GM12878 (cell line): ENCODE results near the gene STK39. TPM values are rescaled to one million over a fixed set of nuclear protein-coding genes. Genes with fewer than 3 reads are reported as not detected.

Experiments
- ATAC-seq: fragments of 200-7000 bp; cut with Tn5 transposase; 3 replicates; pipeline ENCODE4 v1.9.1; 2020; ENCODE audit warnings: mild to moderate bottlenecking, moderate library complexity
- BruUV-seq: library from RNA; stranded (reverse); fragments of 400-500 nt; replicated peaks from 2 replicates; lab custom pipeline; 2021; lab: Mats Ljungman, UMichigan
- CTCF ChIA-PET: fragments of 300-600 bp; sonication (Branson Sonifier 250); formaldehyde crosslinking; extraction: SDS; loops from one replicate; lab custom pipeline; 2021; ENCODE audit warnings: inconsistent platforms; lab: Yijun Ruan, JAX
- POLR2A ChIA-PET: fragments of 350-600 bp; formaldehyde crosslinking; extraction: SDS; loops from one replicate; lab custom pipeline; 2021; ENCODE audit warnings: inconsistent platforms; lab: Charles Lee
- RAD21 ChIA-PET: fragments of 300-600 bp; sonication (Branson Sonifier 250); formaldehyde crosslinking; loops from one replicate; lab custom pipeline; 2023; ENCODE audit warnings: antibody characterized with exemption; ENCODE audit not compliant: unreplicated experiment; lab: Charles Lee
- SMC1A ChIA-PET: fragments of 300-600 bp; sonication (Branson Sonifier 250); formaldehyde crosslinking; loops from one replicate; lab custom pipeline; 2023; ENCODE audit not compliant: unreplicated experiment, uncharacterized antibody; lab: Charles Lee
- DNase-seq: peaks from one replicate; pipeline ENCODE4 v3.0.0-alpha.2; 2011; ENCODE audit warnings: low read depth, low spot score
- FAIRE-seq: peaks from 3 replicates; lab custom pipeline; 2011; peaks lifted over from hg19 to GRCh38; lab: Jason Lieb, UNC
- H2AFZ ChIP-seq: 2 replicates; pipeline ENCODE4 v1.6.0; 2011; ENCODE audit warnings: low read depth, low read length, control low read depth; ENCODE audit not compliant: control insufficient read depth
- H3K27ac ChIP-seq: 2 replicates; pipeline ENCODE4 v1.5.1; 2011; ENCODE audit warnings: control low read depth; ENCODE audit not compliant: control insufficient read depth, insufficient read depth
- H3K27me3 ChIP-seq, 2 experiments: replicated peaks in 1 of 2; 2 replicates each; pipeline versions ENCODE4 v1.6.0 to v1.6.1; 2011; ENCODE audit warnings: low read length in 1 of 2; ENCODE audit not compliant: control insufficient read depth in 2 of 2, insufficient read depth in 2 of 2
- H3K36me3 ChIP-seq, 2 experiments: 2 replicates each; pipeline ENCODE4 v1.5.1; 2011; ENCODE audit warnings: low read length in 1 of 2; ENCODE audit not compliant: control insufficient read depth in 2 of 2, insufficient read depth in 2 of 2
- H3K4me1 ChIP-seq: 2 replicates; pipeline ENCODE4 v1.6.1; 2011; ENCODE audit warnings: mild to moderate bottlenecking, low read length, moderate library complexity, mixed read lengths; ENCODE audit not compliant: control insufficient read depth, insufficient read depth
- H3K4me2 ChIP-seq: 2 replicates; pipeline ENCODE4 v1.6.0; 2011; ENCODE audit warnings: control low read depth; ENCODE audit not compliant: control insufficient read depth, insufficient read depth
- H3K4me3 ChIP-seq: fragments of 200-600 bp; sonication (generic); 2 replicates; pipeline ENCODE4 v1.5.1; 2016
- H3K79me2 ChIP-seq: 2 replicates; pipeline ENCODE4 v1.6.0; 2011; ENCODE audit warnings: low read length; ENCODE audit not compliant: control insufficient read depth, insufficient read depth
- H3K9ac ChIP-seq: 2 replicates; pipeline ENCODE4 v1.8.0; 2011; ENCODE audit warnings: low read length, control low read depth, mixed read lengths; ENCODE audit not compliant: control insufficient read depth, insufficient read depth
- H3K9me3 ChIP-seq: replicated peaks from 3 replicates; pipeline ENCODE4 v1.5.1; 2011; ENCODE audit warnings: mild to moderate bottlenecking, low read length; ENCODE audit not compliant: control insufficient read depth, insufficient read depth
- H4K20me1 ChIP-seq: 2 replicates; pipeline ENCODE4 v1.6.0; 2011; ENCODE audit not compliant: control insufficient read depth, insufficient read depth
- BACH1 ChIP-seq: fragments of 450-650 bp; IDR thresholded peaks from 2 replicates; pipeline ENCODE4 v1.6.1; 2017; ENCODE audit warnings: mild to moderate bottlenecking, borderline replicate concordance
- CBFB ChIP-seq: IDR thresholded peaks from 2 replicates; pipeline ENCODE4 v1.6.1; 2016; ENCODE audit warnings: antibody characterized with exemption, low read depth
- CREM ChIP-seq: IDR thresholded peaks from 2 replicates; pipeline ENCODE4 v1.6.1; 2014; ENCODE audit warnings: antibody characterized with exemption, low read depth
- CUX1 ChIP-seq: IDR thresholded peaks from 2 replicates; pipeline ENCODE4 v1.6.1; 2012; ENCODE audit warnings: improper control_type of control experiment, low read depth, low read length; ENCODE audit not compliant: insufficient replicate concordance
- HDGF ChIP-seq: fragments of 450-650 bp; IDR thresholded peaks from 2 replicates; pipeline ENCODE4 v1.6.1; 2016; ENCODE audit warnings: antibody characterized with exemption
- POU2F2 ChIP-seq: IDR thresholded peaks from 3 replicates; pipeline ENCODE4 v1.6.1; 2011; ENCODE audit warnings: low read depth, mild to moderate bottlenecking, low read length, borderline replicate concordance
- WGBS: methylation state at CpG from one replicate; pipeline ENCODE4 v1.1.6; 2016; ENCODE audit warnings: low lambda C conversion rate; ENCODE audit not compliant: insufficient replicate concordance, insufficient coverage; ENCODE audit errors: missing lambda C conversion rate; 5-methylcytosine and 5-hydroxymethylcytosine counted together
- in situ Hi-C: fragments of 300-500 bp; cut with MboI; formaldehyde crosslinking; loops from 9 replicates; pipeline ENCODE4 v1.14.3; 2018; ENCODE audit warnings: mixed read lengths
- intact Hi-C: fragments of 100-400 bp; cut with micrococcal nuclease; formaldehyde crosslinking; loops from one replicate; pipeline ENCODE4 v1.14.2; 2022; ENCODE audit not compliant: unreplicated experiment
- polyA plus RNA-seq, 11 experiments: library from polyadenylated mRNA; depleted of rRNA in 4 of 11; unstranded in 6 of 11; stranded (reverse) in 5 of 11; fragments of >200 nt; fragmentation: Nextera tagmentation in 4 of 11; fragmentation: Illumina TruSeq in 1 of 11; extraction: Ambion mirVana in 4 of 11; extraction: Trizol in 1 of 11; gene quantifications; 1 replicate in 1 of 11; 2 replicates in 10 of 11; pipeline versions ENCODE4 v1.2.1 to v1.2.3, GENCODE V29; 2011 to 2016; ENCODE audit warnings: inconsistent platforms in 2 of 11, missing spikeins in 2 of 11, low read depth in 1 of 11
- total RNA-seq, 4 experiments: library from RNA; depleted of rRNA in 3 of 4; stranded (reverse); fragments of >200 nt in 3 of 4; fragmentation: Illumina TruSeq in 1 of 4; extraction: Trizol in 1 of 4; gene quantifications; 2 replicates each; pipeline versions ENCODE4 v1.2.1 to v1.2.3, GENCODE V29; 2013 to 2021

STK39 gene
- total and polyA plus RNA-seq, 10 of the 15 experiments (the other 5 are each of a cell fraction or from before 2014, with no cell fraction given), result 0.03 to 0.21 (median 0.07) TPM; not detected in 5

- in situ Hi-C loops (no loop called here), intact Hi-C loops (no loop called here)
- no peaks in the 10 kb centered on the region for H3K36me3 ChIP-seq
- no peaks in the 10 kb centered on the region for H4K20me1 ChIP-seq
- no peak overlapping the region for H3K9ac ChIP-seq
- H2AFZ ChIP-seq, result no peak overlapping the region
- RAD21 ChIA-PET, result no interaction called here
- ATAC-seq, result no peak
- SMC1A ChIA-PET, result no interaction called here
- no peak for TF ChIP-seq POU2F2
- no peak for TF ChIP-seq HDGF
- TF ChIP-seq CREM, result no peak
- no peak for TF ChIP-seq CBFB
- TF ChIP-seq BACH1, result no peak
- no peak for TF ChIP-seq CUX1
- no peak overlapping the region for H3K27ac ChIP-seq
- H3K79me2 ChIP-seq, result no peaks in the 10 kb centered on the region
- BruUV-seq, result no TSS peak
- no peaks in the 10 kb centered on the region for H3K4me1 ChIP-seq
- H3K4me2 ChIP-seq, result no peak overlapping the region
- H3K9me3 ChIP-seq, result no peaks in the 10 kb centered on the region
- WGBS, result 42% methylated on average over 6 of the region's 6 CpGs
- POLR2A ChIA-PET, result no interaction called here
- H3K27me3 ChIP-seq, result no peaks in the 10 kb centered on the region; a peak in 1 of 4 replicates
- no peak for DNase-seq
- H3K4me3 ChIP-seq, result no peak overlapping the region
- CTCF ChIA-PET, result interaction anchor here (0.6 kb wide), 1 partner anchor 295 kb away, joined by 3 read pairs; no protein-coding TSS in a partner anchor
- no peak for FAIRE-seq
Observed at GRCh38 chr2:167955264-167955906, 292.0 kb downstream of the STK39 start.
